K562 (cell line): ENCODE measurements around the gene TCP11. TPM values are rescaled to one million over a fixed set of nuclear protein-coding genes. Genes with fewer than 3 reads are reported as not detected.

Source experiments
- ATAC-seq: fragments of 200-7000 bp; cut with Tn5 transposase; 3 replicates; pipeline ENCODE4 v1.9.1; 2020; ENCODE audit warnings: moderate library complexity
- BruUV-seq: library from RNA; stranded (reverse); fragments of 400-500 nt; replicated peaks from 2 replicates; lab custom pipeline; 2021; lab: Mats Ljungman, UMichigan
- CTCF ChIA-PET: fragments of 300-600 bp; formaldehyde crosslinking; extraction: SDS; loops from one replicate; lab custom pipeline; 2021; ENCODE audit warnings: low intra/inter-chr PET ratio; lab: Yijun Ruan, JAX
- POLR2A ChIA-PET: fragments of 300-600, 350-650 bp; sonication (Branson Sonifier 250); formaldehyde crosslinking; extraction: SDS; loops from one replicate; lab custom pipeline; 2021; ENCODE audit warnings: antibody characterized with exemption, inconsistent platforms; lab: Yijun Ruan, JAX
- DNase-seq, 4 experiments: peaks; one replicate each; pipeline versions ENCODE4 v3.0.0 to v3.0.0-alpha.2; 2011 to 2018; ENCODE audit warnings: low spot score in 3 of 4, mixed read lengths in 3 of 4; ENCODE audit errors: extremely low read depth in 1 of 4
- FAIRE-seq: peaks from 2 replicates; lab custom pipeline; 2011; peaks lifted over from hg19 to GRCh38; lab: Jason Lieb, UNC
- H2AFZ ChIP-seq: 2 replicates; pipeline ENCODE4 v1.6.0; 2011; ENCODE audit warnings: low read depth, low read length, control low read depth, inconsistent platforms
- H3K27ac ChIP-seq: fragments of 200-600 bp; 3 replicates; pipeline ENCODE4 v1.8.0; 2011; ENCODE audit warnings: low read depth, mild to moderate bottlenecking, control low read depth, inconsistent platforms, low read length, moderate library complexity, mixed read lengths; ENCODE audit errors: extremely low read depth
- H3K27me3 ChIP-seq, 2 experiments: fragments of 300-600 bp in 1 of 2; 2 replicates in 1 of 2; 3 replicates in 1 of 2; pipeline versions ENCODE4 v1.6.0 to v1.8.0; 2011; ENCODE audit warnings: inconsistent platforms in 2 of 2, low read length in 2 of 2, mild to moderate bottlenecking in 1 of 2, mixed read lengths in 1 of 2, moderate library complexity in 1 of 2; ENCODE audit not compliant: control insufficient read depth in 2 of 2, insufficient read depth in 2 of 2
- H3K36me3 ChIP-seq: fragments of 300-600 bp; 3 replicates; pipeline ENCODE4 v1.8.0; 2011; ENCODE audit warnings: mild to moderate bottlenecking, low read length, inconsistent platforms; ENCODE audit not compliant: control insufficient read depth, insufficient read depth
- H3K4me1 ChIP-seq, 2 experiments: fragments of 200-600 bp in 1 of 2; replicated peaks in 1 of 2; 2 replicates in 1 of 2; 3 replicates in 1 of 2; pipeline versions ENCODE4 v1.5.1 to v1.8.0; 2011; ENCODE audit warnings: inconsistent platforms in 2 of 2, low read length in 2 of 2, mild to moderate bottlenecking in 1 of 2, mixed read lengths in 1 of 2, moderate library complexity in 1 of 2; ENCODE audit not compliant: control insufficient read depth in 2 of 2, insufficient read depth in 2 of 2
- H3K4me2 ChIP-seq: 2 replicates; pipeline ENCODE4 v1.6.1; 2011; ENCODE audit warnings: low read length, control low read depth, inconsistent platforms, mixed read lengths; ENCODE audit not compliant: insufficient read depth
- H3K4me3 ChIP-seq: fragments of 200-600 bp; sonication (generic), shearing (Covaris generic); 2 replicates; pipeline ENCODE4 v1.5.1; 2016; ENCODE audit warnings: control low read depth, inconsistent platforms
- H3K79me2 ChIP-seq: fragments of 200-600 bp; 3 replicates; pipeline ENCODE4 v1.8.0; 2011; ENCODE audit warnings: low read length, inconsistent platforms; ENCODE audit not compliant: control insufficient read depth, insufficient read depth
- H3K9ac ChIP-seq, 2 experiments: 2 replicates each; pipeline versions ENCODE4 v1.6.0 to v1.6.1; 2011; ENCODE audit warnings: low read depth in 2 of 2, low read length in 2 of 2, control low read depth in 1 of 2, inconsistent platforms in 1 of 2, mild to moderate bottlenecking in 1 of 2, mixed read lengths in 1 of 2; ENCODE audit not compliant: insufficient read depth in 1 of 2
- H3K9me1 ChIP-seq: one replicate; pipeline ENCODE4 v1.6.0; 2011; ENCODE audit warnings: inconsistent platforms, mild to moderate bottlenecking, low read length, moderate library complexity; ENCODE audit not compliant: control insufficient read depth, insufficient read depth
- H3K9me3 ChIP-seq: replicated peaks from 2 replicates; pipeline ENCODE4 v1.5.1; 2011; ENCODE audit warnings: low read depth, low read length, inconsistent platforms; ENCODE audit not compliant: control insufficient read depth, insufficient read depth
- H4K20me1 ChIP-seq: replicated peaks from 2 replicates; pipeline ENCODE4 v1.6.1; 2011; ENCODE audit warnings: low read length, inconsistent platforms, mixed read lengths; ENCODE audit not compliant: control insufficient read depth, insufficient read depth
- CREB1 ChIP-seq, 2 experiments: sonication (generic) in 1 of 2; formaldehyde crosslinking in 1 of 2; IDR thresholded peaks; 2 replicates each; pipeline versions ENCODE4 v1.6.1 to v1.8.0; 2012 to 2022; ENCODE audit warnings: inconsistent platforms in 1 of 2, mild to moderate bottlenecking in 1 of 2, missing genetic modification reagents in 1 of 2, moderate library complexity in 1 of 2
- HNRNPLL ChIP-seq: fragments of 200-400 bp; formaldehyde crosslinking; IDR thresholded peaks from 2 replicates; pipeline ENCODE4 v1.6.1; 2017; ENCODE audit warnings: low read length, low read depth, mild to moderate bottlenecking; ENCODE audit not compliant: poor library complexity, severe bottlenecking
- JUND ChIP-seq, 2 experiments: IDR thresholded peaks; 2 replicates in 1 of 2; 3 replicates in 1 of 2; pipeline ENCODE4 v1.6.1; 2011; ENCODE audit warnings: borderline replicate concordance in 2 of 2, low read depth in 2 of 2, low read length in 2 of 2, improper control_type of control experiment in 1 of 2, missing biosample characterization in 1 of 2, missing genetic modification characterization in 1 of 2, missing genetic modification reagents in 1 of 2
- KDM5B ChIP-seq: fragments of 200-600 bp; sonication (generic); IDR thresholded peaks from 2 replicates; pipeline ENCODE4 v1.6.1; 2012; ENCODE audit warnings: low read depth, mild to moderate bottlenecking, moderate library complexity, low read length, control low read depth, inconsistent platforms; ENCODE audit not compliant: insufficient replicate concordance
- MTA2 ChIP-seq: fragments of 450-650 bp; IDR thresholded peaks from 2 replicates; pipeline ENCODE4 v1.6.1; 2016; ENCODE audit warnings: low read depth
- PTBP1 ChIP-seq: fragments of 200-400 bp; formaldehyde crosslinking; IDR thresholded peaks from 2 replicates; pipeline ENCODE4 v1.6.1; 2017; ENCODE audit warnings: low read depth, low read length
- WGBS: fragments of 100-300 bp; shearing (Covaris generic); methylation state at CpG from one replicate; pipeline ENCODE4 v1.1.6; 2016; ENCODE audit warnings: low coverage, mixed read lengths; ENCODE audit not compliant: insufficient coverage; ENCODE audit errors: missing lambda C conversion rate; 5-methylcytosine and 5-hydroxymethylcytosine counted together
- in situ Hi-C: fragments of 300-500 bp; cut with MboI; formaldehyde crosslinking; loops from 4 replicates; pipeline ENCODE4 v1.15.0; 2018; ENCODE audit warnings: inconsistent platforms, mixed read lengths
- intact Hi-C: fragments of 100-400 bp; cut with micrococcal nuclease; formaldehyde crosslinking; loops from 2 replicates; pipeline ENCODE4 v1.14.2; 2022
- polyA plus RNA-seq, 8 experiments: library from polyadenylated mRNA; depleted of rRNA in 4 of 8; stranded (reverse) in 5 of 8; unstranded in 3 of 8; fragments of >200 nt; fragmentation: Nextera tagmentation in 2 of 8; fragmentation: Illumina TruSeq in 1 of 8; extraction: Ambion mirVana in 2 of 8; extraction: Trizol in 1 of 8; gene quantifications; 2 replicates each; pipeline versions ENCODE4 v1.2.1 to v1.2.3, GENCODE V29; 2011 to 2014; ENCODE audit warnings: inconsistent platforms in 1 of 8, missing spikeins in 1 of 8
- total RNA-seq, 7 experiments: library from RNA; depleted of rRNA in 6 of 7; stranded (reverse); fragments of >200 nt in 6 of 7; fragmentation: Illumina TruSeq in 2 of 7; extraction: Trizol in 2 of 7; gene quantifications; 2 replicates each; pipeline versions ENCODE4 v1.2.1 to v1.2.3, GENCODE V29; 2011 to 2021; ENCODE audit warnings: low replicate concordance in 1 of 7
- TF ChIP-seq, protein P1 (sequence below): fragments of 250-450 bp; sonication (Bioruptor Pico); IDR thresholded peaks from 2 replicates; pipeline ENCODE4 v1.4.0; 2020; ENCODE audit warnings: borderline replicate concordance
- TF ChIP-seq, protein P2 (sequence below): sonication (generic); formaldehyde crosslinking; IDR thresholded peaks from 2 replicates; pipeline ENCODE4 v1.9.0; 2022; ENCODE audit warnings: mild to moderate bottlenecking, missing genetic modification reagents
- TF ChIP-seq, protein P3 (sequence below): IDR thresholded peaks from 2 replicates; pipeline ENCODE4 v1.6.1; 2011; ENCODE audit warnings: borderline replicate concordance, low read depth, mild to moderate bottlenecking, moderate library complexity, low read length; ENCODE audit not compliant: insufficient read depth, poor library complexity, severe bottlenecking
- TF ChIP-seq, protein P4 (sequence below): sonication (generic); formaldehyde crosslinking; IDR thresholded peaks from 2 replicates; pipeline ENCODE4 v1.8.0; 2022; ENCODE audit warnings: mild to moderate bottlenecking, missing genetic modification reagents

The TCP11 gene
- total and polyA plus RNA-seq, 9 of the 15 experiments (the other 6 are each of a cell fraction or from before 2014, with no cell fraction given), result not detected

DNA sequence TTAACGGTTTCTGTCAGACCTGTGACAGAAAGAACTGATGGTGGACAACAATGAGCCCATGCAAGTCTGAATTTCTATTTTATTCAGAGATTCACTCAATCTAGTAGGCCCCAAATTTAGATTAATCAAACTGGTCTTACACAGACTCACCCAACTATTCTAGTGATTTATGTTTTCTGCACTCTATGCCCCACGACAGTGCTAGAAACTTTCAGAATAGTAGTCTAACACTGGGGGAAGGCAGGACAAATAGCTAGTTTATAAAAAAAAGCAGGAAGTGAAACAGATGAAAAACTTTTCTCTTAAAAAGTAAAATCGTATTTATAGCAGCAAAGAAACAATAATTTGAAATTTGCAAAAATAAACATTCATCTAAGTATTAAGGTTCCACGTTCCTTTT is 5.0 kb downstream of the TCP11 start (continued):
- TF ChIP-seq, protein P1, sequence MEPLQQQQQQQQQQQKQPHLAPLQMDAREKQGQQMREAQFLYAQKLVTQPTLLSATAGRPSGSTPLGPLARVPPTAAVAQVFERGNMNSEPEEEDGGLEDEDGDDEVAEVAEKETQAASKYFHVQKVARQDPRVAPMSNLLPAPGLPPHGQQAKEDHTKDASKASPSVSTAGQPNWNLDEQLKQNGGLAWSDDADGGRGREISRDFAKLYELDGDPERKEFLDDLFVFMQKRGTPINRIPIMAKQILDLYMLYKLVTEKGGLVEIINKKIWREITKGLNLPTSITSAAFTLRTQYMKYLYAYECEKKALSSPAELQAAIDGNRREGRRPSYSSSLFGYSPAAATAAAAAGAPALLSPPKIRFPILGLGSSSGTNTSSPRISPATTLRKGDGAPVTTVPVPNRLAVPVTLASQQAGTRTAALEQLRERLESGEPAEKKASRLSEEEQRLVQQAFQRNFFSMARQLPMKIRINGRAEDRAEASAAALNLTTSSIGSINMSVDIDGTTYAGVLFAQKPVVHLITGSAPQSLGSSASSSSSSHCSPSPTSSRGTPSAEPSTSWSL (CRISPR knock-in tag), result no peak

DNA sequence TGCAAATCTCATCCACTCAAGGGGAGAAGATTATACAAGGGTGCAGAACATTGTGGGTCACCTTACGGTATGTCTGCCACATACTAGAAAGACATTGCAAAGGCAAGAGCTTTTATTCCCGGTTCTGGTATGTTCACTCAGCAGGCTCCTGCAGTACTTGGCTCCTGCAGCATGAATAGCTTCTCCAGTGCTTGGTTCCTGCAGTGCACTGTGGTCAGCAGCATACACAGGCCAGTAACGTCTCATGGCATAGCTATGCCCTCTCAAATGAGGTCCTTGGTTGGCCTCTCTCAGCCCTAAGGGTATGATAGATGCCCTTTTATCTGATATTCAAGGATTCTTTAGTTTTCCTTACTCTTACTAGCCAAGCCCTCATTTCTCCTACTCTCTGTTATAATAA is 12.6 kb downstream of the TCP11 start:
- H3K36me3 ChIP-seq, result no peaks in the 10 kb centered on the region
- 1% methylated on average over 3 of the region's 3 CpGs for WGBS
- intact Hi-C loops, result no loop called here
- no peak for DNase-seq
- H3K9me1 ChIP-seq, result no peaks in the 10 kb centered on the region
- H3K79me2 ChIP-seq, result no peaks in the 10 kb centered on the region
- CTCF ChIA-PET, result interaction anchor here (0.7 kb wide), 1 partner anchor 1113 kb away, joined by 3 read pairs; no protein-coding TSS in a partner anchor
- no peak overlapping the region for H2AFZ ChIP-seq
- H3K4me3 ChIP-seq, result no peak overlapping the region
- no peak for ATAC-seq
- no peaks in the 10 kb centered on the region for H3K4me1 ChIP-seq
- BruUV-seq, result no TSS peak
- FAIRE-seq, result no peak
- POLR2A ChIA-PET, result interaction anchor here (0.6 to 1.0 kb wide), 3 partner anchors 11 to 335 kb away, joined by 3 to 4 read pairs (median 3); no protein-coding TSS in a partner anchor
- no peak overlapping the region for H3K4me2 ChIP-seq
- no peak overlapping the region for H3K9ac ChIP-seq
- in situ Hi-C loops, result loop anchor here (25.0 kb wide), 1 partner anchor 666 kb away; the partner anchor contains the start of gene PACSIN1
- H4K20me1 ChIP-seq, result no peaks in the 10 kb centered on the region
- no peak overlapping the region for H3K27ac ChIP-seq
- peaks cover 29% of the 10 kb centered on the region in 2 experiments for H3K27me3 ChIP-seq
- no peaks in the 10 kb centered on the region for H3K9me3 ChIP-seq
- TF ChIP-seq PTBP1, result no peak
- no peak for TF ChIP-seq JUND (IDR thresholded peaks at IDR 0.05; ENCODE audit: borderline replicate concordance, low read depth, low read length)
- TF ChIP-seq JUND (tag; IDR thresholded peaks at IDR 0.05; ENCODE audit: borderline replicate concordance, low read depth, low read length), result no peak
- TF ChIP-seq KDM5B, result no peak
- TF ChIP-seq, protein P2, sequence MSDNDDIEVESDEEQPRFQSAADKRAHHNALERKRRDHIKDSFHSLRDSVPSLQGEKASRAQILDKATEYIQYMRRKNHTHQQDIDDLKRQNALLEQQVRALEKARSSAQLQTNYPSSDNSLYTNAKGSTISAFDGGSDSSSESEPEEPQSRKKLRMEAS (CRISPR knock-in tag), result no peak
- TF ChIP-seq, protein P3, sequence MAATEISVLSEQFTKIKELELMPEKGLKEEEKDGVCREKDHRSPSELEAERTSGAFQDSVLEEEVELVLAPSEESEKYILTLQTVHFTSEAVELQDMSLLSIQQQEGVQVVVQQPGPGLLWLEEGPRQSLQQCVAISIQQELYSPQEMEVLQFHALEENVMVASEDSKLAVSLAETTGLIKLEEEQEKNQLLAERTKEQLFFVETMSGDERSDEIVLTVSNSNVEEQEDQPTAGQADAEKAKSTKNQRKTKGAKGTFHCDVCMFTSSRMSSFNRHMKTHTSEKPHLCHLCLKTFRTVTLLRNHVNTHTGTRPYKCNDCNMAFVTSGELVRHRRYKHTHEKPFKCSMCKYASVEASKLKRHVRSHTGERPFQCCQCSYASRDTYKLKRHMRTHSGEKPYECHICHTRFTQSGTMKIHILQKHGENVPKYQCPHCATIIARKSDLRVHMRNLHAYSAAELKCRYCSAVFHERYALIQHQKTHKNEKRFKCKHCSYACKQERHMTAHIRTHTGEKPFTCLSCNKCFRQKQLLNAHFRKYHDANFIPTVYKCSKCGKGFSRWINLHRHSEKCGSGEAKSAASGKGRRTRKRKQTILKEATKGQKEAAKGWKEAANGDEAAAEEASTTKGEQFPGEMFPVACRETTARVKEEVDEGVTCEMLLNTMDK, result no peak
- TF ChIP-seq, protein P4, sequence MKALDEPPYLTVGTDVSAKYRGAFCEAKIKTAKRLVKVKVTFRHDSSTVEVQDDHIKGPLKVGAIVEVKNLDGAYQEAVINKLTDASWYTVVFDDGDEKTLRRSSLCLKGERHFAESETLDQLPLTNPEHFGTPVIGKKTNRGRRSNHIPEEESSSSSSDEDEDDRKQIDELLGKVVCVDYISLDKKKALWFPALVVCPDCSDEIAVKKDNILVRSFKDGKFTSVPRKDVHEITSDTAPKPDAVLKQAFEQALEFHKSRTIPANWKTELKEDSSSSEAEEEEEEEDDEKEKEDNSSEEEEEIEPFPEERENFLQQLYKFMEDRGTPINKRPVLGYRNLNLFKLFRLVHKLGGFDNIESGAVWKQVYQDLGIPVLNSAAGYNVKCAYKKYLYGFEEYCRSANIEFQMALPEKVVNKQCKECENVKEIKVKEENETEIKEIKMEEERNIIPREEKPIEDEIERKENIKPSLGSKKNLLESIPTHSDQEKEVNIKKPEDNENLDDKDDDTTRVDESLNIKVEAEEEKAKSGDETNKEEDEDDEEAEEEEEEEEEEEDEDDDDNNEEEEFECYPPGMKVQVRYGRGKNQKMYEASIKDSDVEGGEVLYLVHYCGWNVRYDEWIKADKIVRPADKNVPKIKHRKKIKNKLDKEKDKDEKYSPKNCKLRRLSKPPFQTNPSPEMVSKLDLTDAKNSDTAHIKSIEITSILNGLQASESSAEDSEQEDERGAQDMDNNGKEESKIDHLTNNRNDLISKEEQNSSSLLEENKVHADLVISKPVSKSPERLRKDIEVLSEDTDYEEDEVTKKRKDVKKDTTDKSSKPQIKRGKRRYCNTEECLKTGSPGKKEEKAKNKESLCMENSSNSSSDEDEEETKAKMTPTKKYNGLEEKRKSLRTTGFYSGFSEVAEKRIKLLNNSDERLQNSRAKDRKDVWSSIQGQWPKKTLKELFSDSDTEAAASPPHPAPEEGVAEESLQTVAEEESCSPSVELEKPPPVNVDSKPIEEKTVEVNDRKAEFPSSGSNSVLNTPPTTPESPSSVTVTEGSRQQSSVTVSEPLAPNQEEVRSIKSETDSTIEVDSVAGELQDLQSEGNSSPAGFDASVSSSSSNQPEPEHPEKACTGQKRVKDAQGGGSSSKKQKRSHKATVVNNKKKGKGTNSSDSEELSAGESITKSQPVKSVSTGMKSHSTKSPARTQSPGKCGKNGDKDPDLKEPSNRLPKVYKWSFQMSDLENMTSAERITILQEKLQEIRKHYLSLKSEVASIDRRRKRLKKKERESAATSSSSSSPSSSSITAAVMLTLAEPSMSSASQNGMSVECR (CRISPR knock-in tag), result no peak
- TF ChIP-seq MTA2, result no peak
- TF ChIP-seq CREB1 (IDR thresholded peaks at IDR 0.05), result no peak
- no peak for TF ChIP-seq CREB1 (CRISPR knock-in tag; IDR thresholded peaks at IDR 0.05)
- TF ChIP-seq HNRNPLL, result no peak
